Astrocyte (in vitro differentiated cells and primary cell): ENCODE measurements around the gene CXCL10. TPM values are rescaled to one million over a fixed set of nuclear protein-coding genes. Genes with fewer than 3 reads are reported as not detected.

ENCODE experiments used
- DNase-seq: peaks from one replicate; pipeline ENCODE4 v3.0.0-alpha.2; 2010; ENCODE audit warnings: low read depth
- FAIRE-seq: peaks from 2 replicates; lab custom pipeline; 2011; peaks lifted over from hg19 to GRCh38; lab: Jason Lieb, UNC
- H2AFZ ChIP-seq: 2 replicates; pipeline ENCODE4 v1.6.0; 2012; ENCODE audit warnings: low read depth, low read length, inconsistent platforms
- H3K27ac ChIP-seq: 2 replicates; pipeline ENCODE4 v1.5.1; 2011; ENCODE audit warnings: low read depth, low read length, inconsistent platforms
- H3K27me3 ChIP-seq: 2 replicates; pipeline ENCODE4 v1.6.0; 2011; ENCODE audit warnings: low read length, inconsistent platforms; ENCODE audit not compliant: insufficient read depth
- H3K36me3 ChIP-seq: 2 replicates; pipeline ENCODE4 v1.5.1; 2011; ENCODE audit warnings: low read length, inconsistent platforms; ENCODE audit not compliant: insufficient read depth
- H3K4me1 ChIP-seq: 2 replicates; pipeline ENCODE4 v1.5.1; 2011; ENCODE audit warnings: low read length, inconsistent platforms; ENCODE audit not compliant: insufficient read depth
- H3K4me2 ChIP-seq: 2 replicates; pipeline ENCODE4 v1.6.0; 2012; ENCODE audit warnings: low read length, inconsistent platforms
- H3K4me3 ChIP-seq: 2 replicates; pipeline ENCODE4 v1.5.1; 2011; ENCODE audit warnings: low read depth, mild to moderate bottlenecking, low read length, inconsistent platforms; ENCODE audit not compliant: insufficient read depth
- H3K79me2 ChIP-seq: 2 replicates; pipeline ENCODE4 v1.6.0; 2012; ENCODE audit warnings: mild to moderate bottlenecking, low read length, inconsistent platforms; ENCODE audit not compliant: insufficient read depth
- H3K9ac ChIP-seq: 2 replicates; pipeline ENCODE4 v1.6.0; 2012; ENCODE audit warnings: mild to moderate bottlenecking, low read length, inconsistent platforms
- H3K9me3 ChIP-seq: 2 replicates; pipeline ENCODE4 v1.5.1; 2012; ENCODE audit warnings: low read depth, mild to moderate bottlenecking, low read length, inconsistent platforms; ENCODE audit not compliant: insufficient read depth
- H4K20me1 ChIP-seq: 2 replicates; pipeline ENCODE4 v1.6.0; 2012; ENCODE audit warnings: low read length, inconsistent platforms; ENCODE audit not compliant: insufficient read depth
- H3K27ac Mint-ChIP-seq: one replicate; pipeline ENCODE4 v1.8.0; 2021; ENCODE audit warnings: mild to moderate bottlenecking, mixed read lengths; ENCODE audit not compliant: unreplicated experiment
- H3K27me3 Mint-ChIP-seq: one replicate; pipeline ENCODE4 v1.8.0; 2021; ENCODE audit warnings: low read depth, mixed read lengths; ENCODE audit not compliant: unreplicated experiment
- H3K36me3 Mint-ChIP-seq: one replicate; pipeline ENCODE4 v1.8.0; 2021; ENCODE audit warnings: low read depth, mixed read lengths; ENCODE audit not compliant: unreplicated experiment
- H3K4me1 Mint-ChIP-seq: one replicate; pipeline ENCODE4 v1.8.0; 2021; ENCODE audit warnings: low read depth, mixed read lengths; ENCODE audit not compliant: unreplicated experiment
- H3K4me3 Mint-ChIP-seq: one replicate; pipeline ENCODE4 v1.8.0; 2021; ENCODE audit warnings: mild to moderate bottlenecking, moderate library complexity, mixed read lengths; ENCODE audit not compliant: unreplicated experiment
- H3K9me3 Mint-ChIP-seq: one replicate; pipeline ENCODE4 v1.8.0; 2021; ENCODE audit warnings: mild to moderate bottlenecking, mixed read lengths; ENCODE audit not compliant: unreplicated experiment
- EZH2 ChIP-seq: IDR thresholded peaks from 2 replicates; pipeline ENCODE4 v1.6.1; 2012; ENCODE audit warnings: mild to moderate bottlenecking, low read length, inconsistent platforms; ENCODE audit not compliant: insufficient read depth
- total RNA-seq: library from RNA; stranded (reverse); gene quantifications from 2 replicates; pipeline ENCODE4 v1.2.1, GENCODE V29; 2021
- TF ChIP-seq, protein P1 (sequence below): IDR thresholded peaks from 2 replicates; pipeline ENCODE4 v1.5.1; 2011; ENCODE audit warnings: low read depth, mild to moderate bottlenecking, inconsistent platforms, low read length, moderate library complexity; ENCODE audit not compliant: insufficient read depth

Gene CXCL10
- total RNA-seq, 1 donor from 2014 or later, result 12.9 TPM

GRCh38 chr4:75980576-75980975, 42.7 kb downstream of the CXCL10 start:
- Histone ChIP-seq H3K4me2 (no peak overlapping the region), H3K9me3 (no peaks in the 10 kb centered on the region), H3K27ac (no peak overlapping the region), H4K20me1 (peaks cover 37% of the 10 kb centered on the region), H3K4me1 (peaks cover 9% of the 10 kb centered on the region), H2AFZ (no peak overlapping the region), H3K4me3 (no peak overlapping the region), H3K27me3 (no peaks in the 10 kb centered on the region), H3K79me2 (peaks cover 43% of the 10 kb centered on the region), H3K9ac (no peak overlapping the region), H3K36me3 (peaks cover 40% of the 10 kb centered on the region)
- no peak for DNase-seq
- Mint-ChIP-seq H3K9me3 (no peaks in the 10 kb centered on the region), H3K27me3 (no peaks in the 10 kb centered on the region), H3K4me3 (no peak overlapping the region), H3K4me1 (no peaks in the 10 kb centered on the region), H3K36me3 (peaks cover 6% of the 10 kb centered on the region), H3K27ac (no peak overlapping the region)
- no peak for TF ChIP-seq EZH2
- TF ChIP-seq, protein P1, sequence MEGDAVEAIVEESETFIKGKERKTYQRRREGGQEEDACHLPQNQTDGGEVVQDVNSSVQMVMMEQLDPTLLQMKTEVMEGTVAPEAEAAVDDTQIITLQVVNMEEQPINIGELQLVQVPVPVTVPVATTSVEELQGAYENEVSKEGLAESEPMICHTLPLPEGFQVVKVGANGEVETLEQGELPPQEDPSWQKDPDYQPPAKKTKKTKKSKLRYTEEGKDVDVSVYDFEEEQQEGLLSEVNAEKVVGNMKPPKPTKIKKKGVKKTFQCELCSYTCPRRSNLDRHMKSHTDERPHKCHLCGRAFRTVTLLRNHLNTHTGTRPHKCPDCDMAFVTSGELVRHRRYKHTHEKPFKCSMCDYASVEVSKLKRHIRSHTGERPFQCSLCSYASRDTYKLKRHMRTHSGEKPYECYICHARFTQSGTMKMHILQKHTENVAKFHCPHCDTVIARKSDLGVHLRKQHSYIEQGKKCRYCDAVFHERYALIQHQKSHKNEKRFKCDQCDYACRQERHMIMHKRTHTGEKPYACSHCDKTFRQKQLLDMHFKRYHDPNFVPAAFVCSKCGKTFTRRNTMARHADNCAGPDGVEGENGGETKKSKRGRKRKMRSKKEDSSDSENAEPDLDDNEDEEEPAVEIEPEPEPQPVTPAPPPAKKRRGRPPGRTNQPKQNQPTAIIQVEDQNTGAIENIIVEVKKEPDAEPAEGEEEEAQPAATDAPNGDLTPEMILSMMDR, result no peak
- no peak for FAIRE-seq

GRCh38 chr4:75976177-75976576, 47.1 kb downstream of the CXCL10 start:
- no peak overlapping the region for H3K4me2 ChIP-seq
- TF ChIP-seq, protein P1, result no peak
- TF ChIP-seq EZH2, result no peak
- no peaks in the 10 kb centered on the region for H3K9me3 ChIP-seq
- Mint-ChIP-seq H3K4me3 (no peak overlapping the region), H3K36me3 (peaks cover 9% of the 10 kb centered on the region), H3K9me3 (no peaks in the 10 kb centered on the region), H3K27me3 (no peaks in the 10 kb centered on the region), H3K4me1 (no peaks in the 10 kb centered on the region), H3K27ac (no peak overlapping the region)
- no peak for DNase-seq
- FAIRE-seq, result no peak
- no peaks in the 10 kb centered on the region for H3K27me3 ChIP-seq
- H3K36me3 ChIP-seq, result peaks cover 65% of the 10 kb centered on the region
- H3K4me1 ChIP-seq, result no peaks in the 10 kb centered on the region
- peaks cover 10% of the 10 kb centered on the region for H3K79me2 ChIP-seq
- no peak overlapping the region for H3K9ac ChIP-seq
- no peak overlapping the region for H3K27ac ChIP-seq
- no peak overlapping the region for H3K4me3 ChIP-seq
- H2AFZ ChIP-seq, result no peak overlapping the region
- peaks cover 20% of the 10 kb centered on the region for H4K20me1 ChIP-seq

- no peaks in the 10 kb centered on the region for H3K4me1 Mint-ChIP-seq
- Histone ChIP-seq H3K4me2 (no peak overlapping the region), H3K79me2 (no peaks in the 10 kb centered on the region), H2AFZ (no peak overlapping the region), H3K36me3 (peaks cover 82% of the 10 kb centered on the region), H3K4me3 (no peak overlapping the region), H3K9ac (no peak overlapping the region), H3K27ac (no peak overlapping the region), H3K27me3 (no peaks in the 10 kb centered on the region), H4K20me1 (peaks cover 12% of the 10 kb centered on the region), H3K9me3 (no peaks in the 10 kb centered on the region), H3K4me1 (no peaks in the 10 kb centered on the region)
- DNase-seq, result no peak
- TF ChIP-seq EZH2, result no peak
- TF ChIP-seq, protein P1, result no peak
- H3K27ac Mint-ChIP-seq, result no peak overlapping the region
- H3K9me3 Mint-ChIP-seq, result no peaks in the 10 kb centered on the region
- H3K27me3 Mint-ChIP-seq, result no peaks in the 10 kb centered on the region
- no peak overlapping the region for H3K4me3 Mint-ChIP-seq
- peaks cover 16% of the 10 kb centered on the region for H3K36me3 Mint-ChIP-seq
- no peak for FAIRE-seq
These were observed 49.5 kb downstream of the CXCL10 start for GRCh38 chr4:75973766-75974165.
